ENCODE results near the gene WNT2B.
"Not testable (repeated sequence)": the region's sequence is repeated elsewhere in the genome, so short reads cannot be mapped to it uniquely, and the experiment has no call there.

The WNT2B gene

DNA sequence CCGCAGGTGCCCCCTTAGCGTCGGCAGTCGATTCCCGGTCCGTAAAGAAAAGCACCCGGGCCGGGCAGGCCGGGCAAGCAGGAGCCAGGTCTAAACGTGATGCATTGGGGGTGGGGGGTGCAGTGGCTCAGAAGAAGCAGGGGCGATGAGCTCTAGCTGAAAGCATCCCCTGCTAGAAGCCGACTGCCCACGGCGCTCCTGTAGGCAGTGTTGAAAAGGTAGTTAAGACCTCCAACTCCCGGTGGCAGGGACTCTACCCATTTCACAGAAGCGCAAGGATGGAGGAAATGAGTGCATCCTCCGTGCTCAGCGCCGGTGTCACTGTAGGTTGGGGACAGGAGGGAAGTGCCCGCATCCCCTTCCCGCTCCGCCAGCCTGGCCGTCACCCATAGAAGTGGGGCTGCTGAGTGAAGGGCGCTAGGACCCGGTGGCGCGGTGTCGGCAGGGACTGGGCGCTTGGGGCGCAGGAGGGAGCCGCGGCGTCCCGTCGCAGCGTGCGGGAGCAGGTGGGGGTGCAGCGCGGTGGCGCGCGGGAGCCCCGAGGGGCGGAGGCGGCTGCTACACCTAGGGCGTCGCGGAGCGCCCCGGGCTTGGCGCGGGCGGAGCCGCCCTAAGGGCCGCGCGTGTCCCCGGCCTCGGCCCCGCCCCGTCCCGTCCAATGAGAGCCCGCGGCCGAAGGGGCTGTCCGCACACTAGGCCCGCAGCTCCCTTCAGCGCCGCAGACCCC is at the start of gene WNT2B:
Gene WNT2B, plus strand, starts transcription at position 688 of the 727 bp plus-strand sequence. CDS start 298 bp downstream, outside the sequence.
- DNase-seq = peak; percentile 34

DNA sequence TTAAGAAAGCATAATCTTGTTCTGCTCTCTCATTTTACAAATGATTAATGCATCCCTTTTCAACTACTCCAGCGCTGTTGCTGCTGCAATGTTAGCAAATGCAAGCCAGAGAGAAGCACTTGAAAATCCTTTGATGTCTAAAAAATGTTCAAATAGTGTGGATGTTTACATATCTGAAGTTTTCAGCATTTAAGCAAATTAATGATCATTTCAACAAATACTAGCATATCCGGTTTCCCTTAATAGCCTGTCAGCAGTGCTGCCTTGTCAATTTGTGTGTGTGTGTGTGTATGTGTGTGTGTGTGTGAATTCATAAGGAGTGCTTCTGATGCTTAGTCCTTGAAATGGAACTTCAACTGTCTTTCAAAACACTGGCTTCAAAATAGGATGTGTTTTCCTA is 48.1 kb upstream of the WNT2B start:
- no peak for DNase-seq

DNA sequence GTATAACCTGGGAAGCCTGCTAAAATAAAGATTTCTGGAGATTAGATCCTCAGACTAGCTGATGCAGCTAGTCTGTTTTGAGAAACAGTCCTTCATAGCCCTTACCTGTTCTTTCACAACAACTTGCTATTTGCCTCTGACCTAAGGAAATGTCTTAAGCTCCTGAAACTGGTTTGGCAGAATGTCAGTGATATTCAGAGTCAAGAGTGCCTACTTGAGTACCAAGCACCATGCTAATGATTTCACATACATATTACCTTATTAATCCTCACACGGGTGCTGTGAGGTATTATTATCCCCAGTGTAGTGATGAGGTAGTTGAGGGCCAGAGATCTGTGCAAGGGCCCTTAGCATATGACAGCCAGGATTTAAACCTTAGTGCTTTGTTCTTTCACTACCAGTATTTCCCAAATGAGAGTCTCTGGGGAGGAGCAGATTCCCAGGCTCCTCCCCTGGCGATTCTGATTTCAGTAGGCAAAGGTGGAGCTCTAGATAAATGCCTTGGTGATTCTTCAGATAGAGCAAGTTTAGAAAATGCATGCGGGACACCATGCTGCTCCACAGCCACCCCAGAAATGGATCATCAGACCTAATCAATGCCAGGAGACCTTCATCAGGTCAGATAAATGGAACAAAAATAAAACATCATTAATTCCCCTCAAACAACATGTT is 47.4 kb upstream of the WNT2B start:
- DNase-seq = no peak

- DNase-seq = no peak
These were observed 45.8 kb upstream of the WNT2B start for GRCh38 chr1:112462953-112463279.

GRCh38 chr1:112464501-112464900 is 44.3 kb upstream of the WNT2B start:
- no peak for DNase-seq

- no peak for DNase-seq
These were observed 43.6 kb upstream of the WNT2B start for GRCh38 chr1:112465122-112465521.

- peak; percentile 74 for DNase-seq
These were observed 42.6 kb upstream of the WNT2B start for GRCh38 chr1:112466078-112466660.

DNA sequence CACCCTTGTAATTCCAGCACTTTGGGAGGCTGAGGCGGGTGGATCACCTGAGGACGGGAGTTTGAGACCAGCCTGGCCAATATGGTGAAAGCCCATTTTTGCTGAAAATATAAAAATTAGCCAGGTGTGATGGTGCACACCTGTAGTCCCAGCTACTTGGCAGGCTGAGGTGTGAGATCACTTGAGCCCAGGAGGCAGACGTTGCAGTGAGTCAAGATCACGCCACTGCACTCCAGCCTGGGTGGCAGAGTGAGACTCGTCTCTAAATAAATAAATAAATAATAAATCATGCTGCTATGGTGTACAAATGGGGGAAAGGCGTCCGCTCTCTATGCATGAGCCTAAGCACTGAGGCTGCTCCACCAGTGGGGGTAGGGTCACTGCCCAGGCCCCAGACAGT is 38.4 kb upstream of the WNT2B start:
- DNase-seq = not testable (repeated sequence)

- DNase-seq = no peak
These were observed 37.8 kb upstream of the WNT2B start for GRCh38 chr1:112470966-112471365.

- no peak for DNase-seq
These were observed 36.6 kb upstream of the WNT2B start for GRCh38 chr1:112472142-112472541.

- DNase-seq = no peak
These were observed 31.2 kb upstream of the WNT2B start for GRCh38 chr1:112477550-112477949.

- no peak for DNase-seq
These were observed 30.5 kb upstream of the WNT2B start for GRCh38 chr1:112478314-112478713.

DNA sequence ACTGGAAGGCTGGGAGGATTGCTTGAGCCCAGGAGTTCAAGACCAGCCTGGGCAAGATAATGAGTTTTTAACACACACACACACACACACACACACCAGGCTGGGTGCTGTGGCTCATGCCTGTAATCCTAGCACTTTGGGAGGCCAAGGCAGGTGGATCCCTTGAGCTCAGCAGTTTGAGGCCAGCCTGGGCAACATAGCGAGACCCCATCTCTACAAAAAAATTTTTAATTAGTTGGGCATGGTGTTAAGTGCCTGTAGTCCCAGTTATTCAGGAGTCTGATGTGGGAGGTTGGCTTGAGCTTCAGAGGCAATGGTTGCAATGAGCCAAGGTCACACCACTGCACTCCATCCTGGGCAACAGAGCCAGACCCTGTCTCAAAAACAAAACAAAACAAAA is 22.7 kb upstream of the WNT2B start:
- DNase-seq = not testable (repeated sequence)

GRCh38 chr1:112487686-112488085 is 21.1 kb upstream of the WNT2B start:
- DNase-seq = not testable (repeated sequence)

- DNase-seq = no peak
These were observed 20.6 kb upstream of the WNT2B start for GRCh38 chr1:112488141-112488540.

DNA sequence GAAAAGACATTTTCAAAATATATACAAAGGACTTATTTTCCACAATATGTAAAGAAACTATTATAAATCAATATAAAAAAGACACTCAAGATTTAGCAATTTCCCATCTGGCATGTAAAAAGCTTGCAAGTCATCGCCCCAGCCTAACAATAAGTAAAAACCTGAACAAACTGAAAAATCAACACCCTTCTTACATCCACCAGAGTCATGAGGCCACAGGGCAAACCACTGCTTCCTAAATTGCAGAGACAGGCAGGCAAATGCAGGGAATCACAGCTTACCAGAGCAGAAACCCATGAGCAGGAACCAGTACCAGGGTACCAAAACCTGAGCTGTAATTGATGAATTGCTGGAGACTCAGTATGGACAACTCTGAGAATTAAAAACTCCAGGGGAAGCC is 16.7 kb upstream of the WNT2B start:
- DNase-seq = no peak

DNA sequence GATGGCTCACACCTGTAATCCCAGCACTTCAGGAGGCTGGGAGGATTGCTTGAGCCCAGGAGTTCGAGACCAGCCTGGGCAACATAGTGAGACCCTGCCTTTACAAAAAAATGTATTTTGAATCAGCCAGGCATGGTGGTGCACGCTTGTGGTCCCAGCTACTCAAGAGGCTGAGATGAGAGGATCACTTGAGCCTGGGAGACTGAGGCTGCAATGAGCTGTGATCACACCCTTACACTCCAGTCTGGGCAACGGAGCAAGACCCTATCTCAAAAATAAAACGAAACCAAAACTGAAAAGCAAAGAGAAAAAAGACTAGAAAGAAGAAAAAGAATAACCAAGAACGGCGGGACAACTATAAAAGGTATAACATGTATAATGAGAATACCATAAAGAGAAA is 15.4 kb upstream of the WNT2B start:
- no peak for DNase-seq

DNA sequence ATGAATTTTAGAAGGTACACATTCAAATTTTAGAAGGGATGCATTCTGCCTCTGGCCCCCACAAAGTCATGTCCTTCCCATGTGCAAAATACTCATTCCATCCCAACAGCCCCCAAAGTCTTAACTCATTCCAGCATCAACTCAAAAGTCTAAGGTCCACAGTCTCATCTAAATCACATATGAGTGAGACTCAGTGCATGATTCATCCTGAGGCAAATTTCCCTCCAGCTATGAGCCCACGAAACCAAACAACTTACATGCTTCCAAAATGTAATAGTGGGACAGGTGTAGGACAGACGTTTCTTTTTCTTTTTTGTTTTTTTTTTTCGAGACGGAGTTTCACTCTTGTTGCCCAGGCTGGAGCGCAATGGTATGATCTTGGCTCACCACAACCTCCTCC is 12.5 kb upstream of the WNT2B start:
- no peak for DNase-seq

DNA sequence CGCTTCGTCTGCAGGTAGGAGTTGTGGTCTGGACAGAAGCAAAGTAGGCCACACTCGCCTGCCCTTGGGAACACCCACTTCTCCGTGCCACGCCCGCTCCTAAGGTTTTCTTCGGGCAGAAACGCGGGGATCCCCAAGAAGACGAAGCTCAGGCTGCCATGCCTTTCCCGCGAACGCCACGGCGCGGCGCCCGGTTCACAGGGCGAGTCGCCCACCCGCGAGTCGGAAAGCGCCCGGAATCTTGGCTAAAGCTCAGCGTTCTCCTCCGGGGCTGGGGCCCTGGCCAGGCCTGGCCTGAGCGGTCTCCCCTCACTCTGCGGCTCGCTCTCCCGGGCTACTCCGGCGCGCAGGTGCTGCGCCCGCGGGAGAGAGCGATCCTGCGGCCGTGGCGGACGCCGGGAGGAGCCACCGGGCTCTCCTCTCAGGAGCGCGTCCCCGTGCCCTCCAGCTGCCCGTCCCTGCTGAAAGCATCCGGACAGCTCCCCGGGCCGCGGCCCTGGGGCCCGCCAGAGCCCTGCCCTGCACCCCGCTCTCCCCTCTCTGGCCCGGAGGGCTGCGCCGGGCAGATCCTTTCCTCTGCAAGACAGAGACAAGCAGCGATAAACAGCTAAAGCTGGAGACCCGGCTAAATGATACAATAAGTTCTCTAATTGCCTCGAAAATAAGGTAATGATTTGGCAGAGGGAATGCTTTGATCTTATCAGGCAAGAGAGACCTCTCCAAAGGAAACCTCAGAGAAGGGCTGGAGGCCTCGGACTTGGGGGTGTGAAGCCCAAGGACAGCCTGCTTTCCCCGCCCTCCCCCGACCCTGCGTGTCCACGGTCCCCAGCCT is 6.7 kb upstream of the WNT2B start:
- peak; percentile 30 for DNase-seq

GRCh38 chr1:112502826-112503225 is 5.9 kb upstream of the WNT2B start:
- DNase-seq = no peak

- no peak for DNase-seq
These were observed 4.6 kb upstream of the WNT2B start for GRCh38 chr1:112504001-112504660.

DNA sequence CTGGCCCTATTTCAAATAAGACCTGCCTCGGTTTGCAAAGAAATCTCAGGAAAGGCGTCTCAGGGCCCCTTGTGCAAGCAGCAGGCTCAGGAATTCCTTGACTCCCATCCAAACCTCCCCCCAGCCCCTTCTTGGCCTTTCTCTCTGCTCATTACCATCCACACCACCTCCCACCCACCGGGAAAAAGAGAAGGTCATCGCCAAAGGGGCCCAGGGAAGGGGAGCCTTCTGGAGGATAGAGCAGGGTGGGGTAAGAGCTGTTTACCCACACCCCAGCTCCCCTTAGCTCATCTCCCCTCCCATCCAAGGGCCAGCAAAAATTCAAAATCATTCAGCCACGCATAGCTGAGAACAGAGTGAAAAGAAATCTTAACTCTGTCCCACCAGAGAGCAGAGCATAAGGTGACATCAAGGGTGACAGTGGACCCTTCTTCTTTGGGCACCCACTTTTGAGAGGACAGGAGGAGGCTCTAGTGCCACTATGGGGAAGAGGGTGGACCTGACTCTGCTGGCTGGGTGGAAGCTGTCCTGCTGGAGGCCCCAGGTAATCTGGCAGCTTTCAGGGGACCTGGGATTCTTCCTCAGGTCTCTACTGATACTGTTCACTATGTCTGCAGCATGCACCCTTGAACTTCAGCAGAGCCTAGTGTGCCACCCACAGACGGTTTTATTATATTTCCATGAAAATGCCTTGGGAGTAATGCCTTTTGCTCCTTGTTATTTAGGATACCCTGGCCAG is 3.9 kb upstream of the WNT2B start:
- no peak for DNase-seq

Data from activated CD4-positive, alpha-beta T cell treated with anti-CD3 and anti-CD28 coated beads for 1 hour (primary cell).